Spleen (tissue), 7 donors: ENCODE measurements around the gene TMEM63B.

ENCODE experiments used
- POLR2AphosphoS5 ChIP-seq, 3 donors: sonication (generic); formaldehyde crosslinking; IDR thresholded peaks; one replicate each; pipeline ENCODE4 v1.5.1; 2017; ENCODE audit warnings: antibody characterized with exemption in 3 of 3
- TF ChIP-seq, protein P1 (sequence below), 11 experiments: fragments of 200-600 bp in 7 of 11; fragments of 450-650 bp in 4 of 11; sonication (generic) in 4 of 11; IDR thresholded peaks in 8 of 11; conservative IDR thresholded peaks in 3 of 11; 1 replicate in 7 of 11; 2 replicates in 4 of 11; pipeline versions ENCODE4 v1.4.0 to v1.8.0; 2016 to 2021; ENCODE audit warnings: antibody characterized with exemption in 11 of 11, inconsistent platforms in 4 of 11, mild to moderate bottlenecking in 1 of 11
- donor health status: DM: no; HTN: no; CAD: no; lungs with moderate emphysema.
- donor health status: DM: no; HTN: no; CAD: no.
- donor health status: DM: no; HTN: no; CAD: no.

DNA sequence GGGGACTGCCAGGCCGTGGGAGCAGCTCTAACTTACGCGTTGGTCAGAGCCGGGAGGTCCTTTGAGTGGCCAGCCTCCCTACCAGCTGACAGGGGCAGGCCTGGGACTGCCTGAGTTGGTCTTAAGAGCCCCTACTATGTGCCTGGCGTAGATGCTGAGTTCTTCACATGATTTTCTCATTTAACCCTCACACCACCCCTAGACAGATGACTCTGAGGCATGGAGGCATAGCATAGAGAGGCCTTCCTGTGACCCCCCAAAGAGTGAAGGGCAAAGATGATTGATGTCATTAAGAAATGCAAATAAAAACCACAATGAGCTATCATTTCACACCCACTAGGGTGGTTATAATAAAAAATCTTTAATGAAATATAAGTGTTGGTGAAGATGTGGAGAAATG lies 36.9 kb upstream of the TMEM63B start:
- TF ChIP-seq, protein P1, sequence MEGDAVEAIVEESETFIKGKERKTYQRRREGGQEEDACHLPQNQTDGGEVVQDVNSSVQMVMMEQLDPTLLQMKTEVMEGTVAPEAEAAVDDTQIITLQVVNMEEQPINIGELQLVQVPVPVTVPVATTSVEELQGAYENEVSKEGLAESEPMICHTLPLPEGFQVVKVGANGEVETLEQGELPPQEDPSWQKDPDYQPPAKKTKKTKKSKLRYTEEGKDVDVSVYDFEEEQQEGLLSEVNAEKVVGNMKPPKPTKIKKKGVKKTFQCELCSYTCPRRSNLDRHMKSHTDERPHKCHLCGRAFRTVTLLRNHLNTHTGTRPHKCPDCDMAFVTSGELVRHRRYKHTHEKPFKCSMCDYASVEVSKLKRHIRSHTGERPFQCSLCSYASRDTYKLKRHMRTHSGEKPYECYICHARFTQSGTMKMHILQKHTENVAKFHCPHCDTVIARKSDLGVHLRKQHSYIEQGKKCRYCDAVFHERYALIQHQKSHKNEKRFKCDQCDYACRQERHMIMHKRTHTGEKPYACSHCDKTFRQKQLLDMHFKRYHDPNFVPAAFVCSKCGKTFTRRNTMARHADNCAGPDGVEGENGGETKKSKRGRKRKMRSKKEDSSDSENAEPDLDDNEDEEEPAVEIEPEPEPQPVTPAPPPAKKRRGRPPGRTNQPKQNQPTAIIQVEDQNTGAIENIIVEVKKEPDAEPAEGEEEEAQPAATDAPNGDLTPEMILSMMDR (IDR thresholded peaks at IDR 0.05 in 8 of 11, conservative IDR thresholded peaks at IDR 0.05 in 3 of 11): no peak
- TF ChIP-seq POLR2AphosphoS5 (IDR thresholded peaks at IDR 0.05): no peak
